Naive thymus-derived CD4-positive, alpha-beta T cell (primary cell): ENCODE results near the gene RASAL2. TPM values are rescaled to one million over a fixed set of nuclear protein-coding genes. Genes with fewer than 3 reads are reported as not detected.

ENCODE experiments used
- ATAC-seq: fragments of 150-1000 bp; cut with Tn5 transposase; 2 replicates; pipeline ENCODE4 v1.10.0; 2021; ENCODE audit warnings: mild to moderate bottlenecking, moderate library complexity
- CTCF ChIA-PET: fragments of 350-600 bp; sonication (Branson Sonifier 250); formaldehyde crosslinking; loops from one replicate; lab custom pipeline; 2021; ENCODE audit warnings: antibody characterized with exemption; lab: Charles Lee
- POLR2A ChIA-PET: fragments of 350-600 bp; sonication (Branson Sonifier 250); formaldehyde crosslinking; loops from one replicate; lab custom pipeline; 2021; ENCODE audit warnings: antibody characterized with exemption, inconsistent platforms; lab: Charles Lee
- DNase-seq, 9 donors: peaks; one replicate each; pipeline versions ENCODE4 v3.0.0 to v3.0.0-alpha.2; 2020 to 2022; ENCODE audit warnings: mixed read lengths in 1 of 9
- H3K27ac ChIP-seq: one replicate; pipeline ENCODE4 v1.7.0; 2013; ENCODE audit warnings: mild to moderate bottlenecking, low read depth, low read length, moderate library complexity
- H3K27me3 ChIP-seq, 2 donors: one replicate each; pipeline ENCODE4 v1.7.0; 2013; ENCODE audit warnings: low read length in 2 of 2, mild to moderate bottlenecking in 2 of 2, moderate library complexity in 2 of 2; ENCODE audit not compliant: control insufficient read depth in 2 of 2, insufficient read depth in 2 of 2
- H3K36me3 ChIP-seq, 3 experiments: 1 replicate in 2 of 3; 2 replicates in 1 of 3; pipeline ENCODE4 v1.7.0; 2013; ENCODE audit warnings: low read length in 3 of 3, mild to moderate bottlenecking in 3 of 3, moderate library complexity in 1 of 3; ENCODE audit not compliant: insufficient read depth in 3 of 3, control insufficient read depth in 2 of 3
- H3K4me1 ChIP-seq, 2 donors: one replicate each; pipeline ENCODE4 v1.7.0; 2013; ENCODE audit warnings: low read length in 2 of 2, mild to moderate bottlenecking in 2 of 2, moderate library complexity in 1 of 2; ENCODE audit not compliant: control insufficient read depth in 2 of 2, insufficient read depth in 2 of 2
- H3K4me3 ChIP-seq: 2 replicates; pipeline ENCODE4 v1.7.0; 2013; ENCODE audit warnings: mild to moderate bottlenecking, low read length
- H3K9me3 ChIP-seq, 3 experiments: 1 replicate in 2 of 3; 2 replicates in 1 of 3; pipeline ENCODE4 v1.7.0; 2013; ENCODE audit warnings: low read length in 3 of 3; ENCODE audit not compliant: control insufficient read depth in 2 of 3
- H3K27ac Mint-ChIP-seq, 9 donors: one replicate each; pipeline ENCODE4 v1.8.0; 2020 to 2022; ENCODE audit warnings: mixed read lengths in 9 of 9, mild to moderate bottlenecking in 8 of 9, moderate library complexity in 5 of 9, inconsistent platforms in 2 of 9
- H3K27me3 Mint-ChIP-seq, 5 donors: one replicate each; pipeline ENCODE4 v1.8.0; 2021 to 2022; ENCODE audit warnings: mixed read lengths in 5 of 5, mild to moderate bottlenecking in 1 of 5
- H3K36me3 Mint-ChIP-seq, 5 donors: one replicate each; pipeline ENCODE4 v1.8.0; 2020 to 2022; ENCODE audit warnings: mixed read lengths in 5 of 5, mild to moderate bottlenecking in 3 of 5, inconsistent platforms in 1 of 5
- H3K4me1 Mint-ChIP-seq, 7 donors: one replicate each; pipeline ENCODE4 v1.8.0; 2020 to 2022; ENCODE audit warnings: mixed read lengths in 7 of 7, mild to moderate bottlenecking in 3 of 7, inconsistent platforms in 1 of 7
- H3K4me3 Mint-ChIP-seq, 10 donors: one replicate each; pipeline ENCODE4 v1.8.0; 2020 to 2022; ENCODE audit warnings: mild to moderate bottlenecking in 10 of 10, mixed read lengths in 10 of 10, moderate library complexity in 6 of 10, inconsistent platforms in 2 of 10
- H3K9me3 Mint-ChIP-seq, 11 donors: one replicate each; pipeline ENCODE4 v1.8.0; 2020 to 2022; ENCODE audit warnings: mixed read lengths in 11 of 11, mild to moderate bottlenecking in 4 of 11, inconsistent platforms in 1 of 11, moderate library complexity in 1 of 11
- intact Hi-C, 2 donors: fragments of 100-400 bp; cut with micrococcal nuclease; formaldehyde crosslinking; loops; one replicate each; pipeline ENCODE4 v1.15.1; 2023
- polyA plus RNA-seq, 2 donors: library from polyadenylated mRNA; unstranded; fragments of 300-500 nt; fragmentation: Illumina TruSeq; gene quantifications; one replicate each; pipeline ENCODE4 v1.2.3, GENCODE V29; 2021
- total RNA-seq, 6 experiments: library from RNA in 5 of 6; stranded (reverse) in 5 of 6; gene quantifications; 1 replicate in 5 of 6; 2 replicates in 1 of 6; pipeline ENCODE4 v1.2.3 and lab custom pipeline; 2021 to 2026

The RASAL2 gene
- total and polyA plus RNA-seq, 7 experiments from 2014 or later: 0.11 to 0.69 (median 0.15) TPM; not detected in 3

DNA sequence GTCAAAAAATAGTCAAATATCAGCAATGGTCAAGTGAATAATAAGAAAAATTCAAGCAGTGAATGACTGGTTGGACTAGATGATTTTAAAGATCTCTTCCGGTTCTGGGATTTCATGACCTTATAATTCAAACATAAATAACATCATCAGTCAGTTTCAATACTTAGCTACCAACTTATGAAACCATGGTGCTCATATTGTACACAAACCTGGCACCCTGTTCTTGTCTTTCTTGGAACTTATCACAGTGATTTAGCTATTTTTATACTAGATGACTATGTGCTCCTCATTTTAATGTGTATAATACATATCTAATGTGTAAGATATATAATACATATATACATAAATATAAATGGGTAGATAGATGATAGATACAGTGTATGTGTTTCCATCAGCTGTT, 245.9 kb downstream of the RASAL2 start:
- Histone ChIP-seq H3K27me3 (no peaks in the 10 kb centered on the region), H3K36me3 (no peaks in the 10 kb centered on the region), H3K27ac (no peak overlapping the region), H3K4me1 (no peaks in the 10 kb centered on the region), H3K9me3 (no peaks in the 10 kb centered on the region), H3K4me3 (no peak overlapping the region)
- peaks cover 2 to 17% (median 11%) of the 10 kb centered on the region in 5 donors for H3K27me3 Mint-ChIP-seq
- peaks cover 0 to 4% (median 0%) of the 10 kb centered on the region in 7 donors for H3K4me1 Mint-ChIP-seq
- intact Hi-C loops: no loop called here
- ChIA-PET POLR2A (no interaction called here), CTCF (no interaction called here)
- H3K9me3 Mint-ChIP-seq: peaks cover 0 to 2% (median 0%) of the 10 kb centered on the region in 11 donors
- H3K4me3 Mint-ChIP-seq: no peak overlapping the region
- no peak for ATAC-seq
- no peak for DNase-seq
- H3K27ac Mint-ChIP-seq: no peak overlapping the region
- H3K36me3 Mint-ChIP-seq: no peaks in the 10 kb centered on the region

- Histone ChIP-seq H3K36me3 (no peaks in the 10 kb centered on the region), H3K4me1 (no peaks in the 10 kb centered on the region), H3K27ac (no peak overlapping the region), H3K4me3 (no peak overlapping the region), H3K9me3 (no peaks in the 10 kb centered on the region), H3K27me3 (no peaks in the 10 kb centered on the region)
- intact Hi-C loops: no loop called here
- Mint-ChIP-seq H3K4me1 (peaks cover 0 to 4% (median 0%) of the 10 kb centered on the region in 7 donors), H3K36me3 (no peaks in the 10 kb centered on the region), H3K27ac (no peak overlapping the region), H3K27me3 (peaks cover 2 to 20% (median 8%) of the 10 kb centered on the region in 5 donors), H3K9me3 (no peaks in the 10 kb centered on the region), H3K4me3 (no peak overlapping the region)
- DNase-seq (no peak), ATAC-seq (no peak)
- ChIA-PET CTCF (no interaction called here), POLR2A (no interaction called here)
Measured at GRCh38 chr1:178341261-178341956, 247.5 kb downstream of the RASAL2 start.

DNA sequence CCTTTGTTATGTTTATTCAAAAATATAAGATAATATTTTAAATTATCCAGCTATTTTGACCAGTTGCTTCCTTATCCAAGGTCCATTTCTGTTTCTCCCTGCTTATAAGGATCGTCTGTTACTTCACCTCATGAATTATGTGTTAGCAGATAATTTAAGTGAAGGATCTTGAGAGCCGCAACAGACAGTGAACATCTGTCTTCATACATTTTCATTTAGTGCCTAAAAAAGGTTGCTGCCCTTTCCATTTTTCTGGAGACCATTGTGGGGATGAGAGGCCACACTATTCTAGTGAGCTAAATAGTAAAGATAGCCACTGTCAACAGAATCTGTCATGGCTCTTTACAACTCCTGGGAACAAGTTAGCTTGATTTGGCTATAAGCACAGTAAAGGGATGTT, 248.8 kb downstream of the RASAL2 start:
- H3K9me3 ChIP-seq: no peaks in the 10 kb centered on the region
- H3K27me3 ChIP-seq: no peaks in the 10 kb centered on the region
- Mint-ChIP-seq H3K27ac (no peak overlapping the region), H3K4me1 (peaks cover 0 to 4% (median 0%) of the 10 kb centered on the region in 7 donors), H3K4me3 (no peak overlapping the region), H3K27me3 (peaks cover 2 to 12% (median 8%) of the 10 kb centered on the region in 5 donors), H3K9me3 (no peaks in the 10 kb centered on the region), H3K36me3 (no peaks in the 10 kb centered on the region)
- H3K4me1 ChIP-seq: no peaks in the 10 kb centered on the region
- H3K36me3 ChIP-seq: no peaks in the 10 kb centered on the region
- ChIA-PET CTCF (no interaction called here), POLR2A (no interaction called here)
- H3K4me3 ChIP-seq: no peak overlapping the region
- intact Hi-C loops: no loop called here
- ATAC-seq (no peak), DNase-seq (no peak)
- H3K27ac ChIP-seq: no peak overlapping the region

DNA sequence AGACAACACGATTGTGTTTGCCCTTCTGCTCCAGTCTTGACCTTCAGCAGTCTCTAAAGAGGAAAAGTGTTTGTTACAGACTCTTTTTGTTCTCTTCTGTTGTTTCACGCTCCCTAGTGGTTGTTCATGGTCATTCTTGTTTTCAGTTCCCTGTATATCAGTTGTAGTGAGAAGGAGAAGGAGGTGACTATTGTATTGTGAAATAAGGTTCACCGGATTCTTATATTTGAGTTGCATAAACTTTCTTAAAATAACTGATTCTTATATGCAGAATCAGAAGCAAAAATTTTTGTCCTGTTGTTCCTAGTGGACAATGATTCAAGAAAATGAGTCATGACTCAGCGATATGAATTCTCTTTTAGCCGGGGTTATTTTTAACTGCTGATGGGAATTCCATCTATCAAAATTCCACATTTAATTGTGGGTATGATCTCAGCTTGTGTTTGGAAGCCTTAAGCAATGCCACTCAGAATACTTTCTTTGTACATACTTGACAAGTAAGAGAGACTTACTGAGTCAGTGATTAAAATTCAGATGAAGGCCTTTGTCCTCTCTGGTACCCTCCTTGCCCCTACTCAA, 250.7 kb downstream of the RASAL2 start:
- ChIA-PET CTCF (no interaction called here), POLR2A (no interaction called here)

DNA sequence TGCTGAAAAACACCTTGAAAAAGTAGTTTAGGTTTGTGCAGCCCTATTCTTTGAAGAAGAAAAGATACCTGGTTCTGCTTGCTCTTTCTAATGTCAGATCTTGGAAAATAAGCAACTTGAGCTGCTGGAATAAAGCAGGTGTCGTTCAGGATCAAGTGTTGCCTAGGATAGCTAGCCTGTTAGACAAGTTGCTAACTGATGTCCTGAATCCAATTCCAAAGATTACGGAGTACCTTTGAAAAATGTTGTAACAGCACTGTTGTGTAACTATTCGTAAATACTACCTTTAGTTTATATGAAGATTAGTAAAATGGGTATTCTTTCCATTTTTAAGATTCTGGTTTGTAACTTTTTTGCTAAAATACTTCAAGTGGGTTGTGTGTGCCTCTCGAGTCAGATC, 251.3 kb downstream of the RASAL2 start:
- ATAC-seq: no peak
- ChIA-PET CTCF (no interaction called here), POLR2A (no interaction called here)
- Mint-ChIP-seq H3K27me3 (peaks cover 2 to 11% (median 8%) of the 10 kb centered on the region in 5 donors), H3K9me3 (peaks cover 0 to 4% (median 0%) of the 10 kb centered on the region in 11 donors), H3K4me3 (no peak overlapping the region), H3K36me3 (no peaks in the 10 kb centered on the region), H3K27ac (no peak overlapping the region), H3K4me1 (peaks cover 0 to 4% (median 0%) of the 10 kb centered on the region in 7 donors)
- H3K4me3 ChIP-seq: no peak overlapping the region
- H3K9me3 ChIP-seq: no peaks in the 10 kb centered on the region
- intact Hi-C loops: no loop called here
- no peaks in the 10 kb centered on the region for H3K4me1 ChIP-seq
- H3K27ac ChIP-seq: no peak overlapping the region
- no peak for DNase-seq
- H3K27me3 ChIP-seq: no peaks in the 10 kb centered on the region
- H3K36me3 ChIP-seq: no peaks in the 10 kb centered on the region

More for the DNA sequence above, 250.7 kb downstream of the RASAL2 start:
- Histone ChIP-seq H3K36me3 (no peaks in the 10 kb centered on the region), H3K27ac (no peak overlapping the region), H3K9me3 (no peaks in the 10 kb centered on the region), H3K27me3 (no peaks in the 10 kb centered on the region), H3K4me1 (no peaks in the 10 kb centered on the region), H3K4me3 (no peak overlapping the region)
- Mint-ChIP-seq H3K27ac (no peak overlapping the region), H3K4me3 (no peak overlapping the region), H3K27me3 (peaks cover 2 to 11% (median 7%) of the 10 kb centered on the region in 5 donors), H3K4me1 (peaks cover 0 to 4% (median 0%) of the 10 kb centered on the region in 7 donors), H3K9me3 (no peaks in the 10 kb centered on the region), H3K36me3 (no peaks in the 10 kb centered on the region)
- DNase-seq (no peak), ATAC-seq (peak; percentile 60)
- intact Hi-C loops: no loop called here

DNA sequence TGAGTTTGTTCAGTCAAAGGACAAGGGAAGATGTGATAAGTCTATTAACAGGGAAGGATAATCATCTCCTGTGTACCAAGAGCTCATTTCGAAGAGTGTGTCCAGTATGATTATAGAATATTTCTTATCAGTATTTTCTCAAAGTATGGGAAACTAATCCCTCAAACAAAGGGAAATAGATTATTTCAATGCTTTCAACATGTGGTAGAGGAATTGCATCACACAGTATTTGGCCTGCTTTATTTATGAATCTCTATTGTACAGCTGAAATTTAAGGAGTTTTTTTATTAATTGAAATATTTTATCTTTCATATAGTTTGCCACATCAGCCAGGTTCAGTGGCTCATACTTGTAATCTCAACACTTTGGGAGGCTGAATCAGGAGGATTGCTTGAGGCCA, 251.9 kb downstream of the RASAL2 start:
- H3K9me3 ChIP-seq: no peaks in the 10 kb centered on the region
- intact Hi-C loops: no loop called here
- H3K4me3 Mint-ChIP-seq: no peak overlapping the region
- ChIA-PET POLR2A (no interaction called here), CTCF (no interaction called here)
- H3K9me3 Mint-ChIP-seq: peaks cover 0 to 6% (median 0%) of the 10 kb centered on the region in 11 donors
- no peak overlapping the region for H3K27ac ChIP-seq
- no peaks in the 10 kb centered on the region for H3K36me3 Mint-ChIP-seq
- peaks cover 2 to 12% (median 8%) of the 10 kb centered on the region in 5 donors for H3K27me3 Mint-ChIP-seq
- no peaks in the 10 kb centered on the region for H3K4me1 ChIP-seq
- H3K4me3 ChIP-seq: no peak overlapping the region
- no peak overlapping the region for H3K27ac Mint-ChIP-seq
- peaks cover 0 to 4% (median 0%) of the 10 kb centered on the region in 7 donors for H3K4me1 Mint-ChIP-seq
- ATAC-seq: no peak
- no peaks in the 10 kb centered on the region for H3K36me3 ChIP-seq
- DNase-seq: no peak
- no peaks in the 10 kb centered on the region for H3K27me3 ChIP-seq

DNA sequence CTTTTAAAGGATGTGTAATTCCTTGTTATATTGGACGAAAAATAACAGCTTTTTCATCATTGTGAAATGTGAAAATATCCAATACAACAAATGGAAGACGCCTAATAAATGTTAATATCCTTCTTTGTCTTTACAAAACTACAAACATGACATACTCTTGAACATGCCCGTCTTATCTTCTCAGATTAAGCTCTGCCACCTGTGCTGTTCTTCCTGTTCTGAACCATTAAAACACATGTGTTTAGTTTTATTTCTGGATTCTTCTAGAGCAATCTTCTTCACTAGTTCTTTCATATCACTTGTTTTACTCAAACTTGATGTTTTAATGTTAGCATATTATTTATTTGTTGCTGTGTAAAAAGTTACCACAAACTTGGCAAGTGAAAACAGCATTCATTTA, 255.9 kb downstream of the RASAL2 start:
- CTCF ChIA-PET: no interaction called here
- H3K4me1 Mint-ChIP-seq: no peaks in the 10 kb centered on the region
- no peaks in the 10 kb centered on the region for H3K27me3 ChIP-seq
- no peaks in the 10 kb centered on the region for H3K4me1 ChIP-seq
- no peak overlapping the region for H3K27ac Mint-ChIP-seq
- no peaks in the 10 kb centered on the region for H3K36me3 ChIP-seq
- no peak overlapping the region for H3K4me3 Mint-ChIP-seq
- peaks cover 0 to 19% (median 7%) of the 10 kb centered on the region in 11 donors for H3K9me3 Mint-ChIP-seq
- H3K27ac ChIP-seq: no peak overlapping the region
- POLR2A ChIA-PET: no interaction called here
- H3K4me3 ChIP-seq: no peak overlapping the region
- no peaks in the 10 kb centered on the region for H3K9me3 ChIP-seq
- no peak for ATAC-seq
- intact Hi-C loops: no loop called here
- DNase-seq: no peak
- H3K27me3 Mint-ChIP-seq: peaks cover 0 to 9% (median 4%) of the 10 kb centered on the region in 5 donors
- H3K36me3 Mint-ChIP-seq: peaks cover 0 to 8% (median 0%) of the 10 kb centered on the region in 5 donors
